ENCODE data around the gene RASD2.

GRCh38 chr22:35575116-35575748 lies 34.6 kb downstream of the RASD2 start:
- TF ChIP-seq CTCF (IDR thresholded peaks at IDR 0.05) = no peak
- TF ChIP-seq EZH2 (IDR thresholded peaks at IDR 0.05; ENCODE audit: borderline replicate concordance, insufficient read depth, low read depth, low read length, poor library complexity, severe bottlenecking) = no peak

All from B cell (primary cell).